GM19468 (cell line): ENCODE results near the gene TBC1D14.

Experiments
- ATAC-seq: cut with Tn5 transposase; IDR thresholded peaks from one replicate; pipeline ENCODE4 v1.9.1; 2021; ENCODE audit warnings: mild to moderate bottlenecking, moderate library complexity, moderate number of reproducible peaks; ENCODE audit not compliant: unreplicated experiment; ENCODE audit errors: extremely low read depth

The TBC1D14 gene

GRCh38 chr4:7050481-7051143, 141.0 kb downstream of the TBC1D14 start:
- no peak for ATAC-seq

DNA sequence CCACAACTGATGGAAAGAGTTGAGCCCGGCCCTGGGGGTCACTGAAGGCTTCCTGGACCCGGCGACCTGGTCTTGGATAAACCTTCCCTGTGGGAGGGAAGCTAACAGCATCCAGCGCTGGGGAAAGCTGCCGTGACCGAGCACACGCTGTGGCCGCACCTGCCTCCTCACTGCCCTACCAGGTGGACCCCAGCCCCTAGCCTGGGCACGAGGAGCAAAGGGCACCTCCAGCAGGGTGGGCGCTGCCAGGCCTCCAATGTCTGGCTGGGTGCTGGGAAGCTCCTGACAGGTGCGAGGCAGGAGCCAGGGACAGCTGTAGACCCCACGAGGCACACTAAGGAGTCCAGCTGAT, 141.5 kb downstream of the TBC1D14 start:
- no peak for ATAC-seq

- ATAC-seq = no peak
Measured at GRCh38 chr4:7051905-7052304, 142.3 kb downstream of the TBC1D14 start.

- ATAC-seq = no peak
Measured at GRCh38 chr4:7052313-7052712, 142.7 kb downstream of the TBC1D14 start.

DNA sequence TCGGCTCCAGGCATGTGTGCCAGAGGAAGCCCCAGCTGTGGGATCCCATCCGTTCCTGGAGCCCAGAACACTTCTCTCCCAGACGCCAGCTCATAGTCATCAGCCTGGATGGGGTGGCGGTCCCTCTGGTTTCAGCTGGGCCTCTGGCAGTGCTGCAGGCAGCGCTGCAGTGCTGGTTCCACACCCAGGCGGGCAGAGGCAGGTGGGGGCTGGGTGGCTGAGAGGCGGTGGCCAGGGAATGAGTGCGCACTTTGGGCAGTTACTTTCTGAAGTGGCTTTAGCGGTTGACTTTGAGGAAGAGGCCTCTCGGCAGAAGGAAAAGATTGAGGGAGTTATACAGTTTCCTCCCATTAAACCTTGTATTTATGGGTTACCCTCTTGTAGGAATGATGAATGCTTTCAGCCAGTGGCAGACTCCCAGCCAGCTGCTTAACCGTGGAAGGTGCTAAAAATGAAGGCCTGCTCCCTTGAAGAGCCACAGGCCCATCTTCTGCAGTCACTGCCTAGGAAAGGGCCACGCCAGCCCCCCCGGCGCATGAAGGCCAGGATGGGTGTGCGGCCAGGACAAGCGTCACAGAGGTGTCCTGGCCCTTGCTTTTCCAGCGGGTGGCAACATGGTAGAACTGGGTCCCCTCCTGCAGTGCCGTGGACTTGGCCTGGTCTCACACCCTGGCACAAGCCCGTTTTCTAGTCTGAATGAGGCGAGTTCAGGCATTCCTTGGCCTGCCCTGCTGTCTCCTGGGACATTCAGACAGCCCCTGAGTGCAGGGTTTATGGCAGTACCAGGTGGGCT, 143.5 kb downstream of the TBC1D14 start:
- no peak for ATAC-seq

GRCh38 chr4:7054106-7054880, 144.7 kb downstream of the TBC1D14 start:
- ATAC-seq = no peak

DNA sequence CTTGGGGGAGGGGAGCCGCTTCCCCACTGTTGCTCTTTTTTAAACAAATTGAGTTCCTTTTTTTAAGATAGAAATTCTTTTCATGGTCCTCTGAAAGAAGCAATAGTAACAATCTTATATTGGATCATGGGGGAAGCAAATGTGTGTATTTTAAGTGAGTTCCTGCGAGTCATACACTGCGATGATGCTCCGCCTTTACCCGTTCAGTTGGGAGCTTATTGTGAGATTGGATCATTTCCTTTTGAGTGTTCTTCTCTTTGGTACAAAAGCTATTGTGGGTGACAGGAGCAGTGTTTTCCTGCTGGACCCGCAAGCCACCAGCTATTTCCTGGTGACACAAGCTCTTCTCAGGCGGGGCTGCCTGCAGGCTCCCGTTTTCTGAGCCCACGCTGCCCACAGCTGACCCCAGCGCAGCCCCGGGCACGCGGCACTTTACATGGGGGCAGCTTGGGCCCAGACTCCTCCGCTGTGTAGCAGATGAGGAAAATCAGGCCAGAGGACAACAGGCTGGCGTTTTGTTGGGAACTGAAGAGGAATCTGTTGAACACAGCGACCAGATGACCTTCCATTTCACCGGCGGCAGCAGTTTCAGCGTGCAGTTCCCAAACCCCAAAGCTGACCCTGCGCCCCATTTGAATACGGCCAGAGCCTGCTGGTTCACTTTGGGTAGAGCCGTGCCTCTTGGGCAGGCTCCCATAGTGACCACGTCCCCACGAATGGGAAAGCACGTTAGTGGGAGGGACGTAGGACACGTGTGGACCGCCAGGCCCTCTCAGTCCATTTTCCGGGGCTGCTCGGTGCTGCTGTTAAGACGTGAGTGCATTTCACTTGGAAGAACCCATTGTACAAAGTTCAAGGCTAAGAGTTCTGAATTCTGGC, 145.7 kb downstream of the TBC1D14 start:
- no peak for ATAC-seq

DNA sequence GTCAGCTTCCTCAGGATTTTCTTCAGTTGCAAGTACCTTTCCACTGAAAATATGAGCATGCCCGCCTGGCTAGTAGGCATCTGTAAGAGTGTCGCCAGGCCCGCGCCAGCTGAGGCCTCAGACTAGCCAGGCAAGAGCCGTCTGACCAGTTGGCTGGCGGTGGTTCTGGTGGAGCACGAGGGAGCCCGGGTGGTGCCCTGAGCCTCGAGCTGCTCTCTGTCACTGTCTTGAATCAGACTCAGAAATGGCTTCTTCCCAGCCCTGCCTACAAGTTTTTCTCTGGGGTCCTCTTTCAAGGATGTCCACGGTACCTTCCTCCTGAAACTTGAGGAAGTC, 146.3 kb downstream of the TBC1D14 start:
- ATAC-seq = no peak

DNA sequence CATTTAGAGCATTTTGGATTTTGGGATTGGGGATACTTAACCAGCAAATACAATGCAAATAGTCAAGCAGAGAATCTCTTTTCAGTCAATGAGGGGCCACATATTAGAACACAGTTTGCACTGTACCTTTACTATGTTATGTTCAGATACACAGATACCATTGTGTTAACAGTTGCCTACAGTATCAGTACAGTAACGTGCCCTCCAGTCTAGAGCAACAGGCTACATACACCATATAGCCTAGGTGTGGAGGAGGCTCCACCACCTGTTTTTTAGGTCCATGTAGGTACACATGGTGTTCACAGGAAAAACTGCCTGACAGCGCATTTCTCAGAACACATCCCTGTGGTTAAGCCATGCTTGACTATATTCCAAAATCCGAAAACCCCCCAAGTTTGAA, 149.2 kb downstream of the TBC1D14 start:
- ATAC-seq = no peak

DNA sequence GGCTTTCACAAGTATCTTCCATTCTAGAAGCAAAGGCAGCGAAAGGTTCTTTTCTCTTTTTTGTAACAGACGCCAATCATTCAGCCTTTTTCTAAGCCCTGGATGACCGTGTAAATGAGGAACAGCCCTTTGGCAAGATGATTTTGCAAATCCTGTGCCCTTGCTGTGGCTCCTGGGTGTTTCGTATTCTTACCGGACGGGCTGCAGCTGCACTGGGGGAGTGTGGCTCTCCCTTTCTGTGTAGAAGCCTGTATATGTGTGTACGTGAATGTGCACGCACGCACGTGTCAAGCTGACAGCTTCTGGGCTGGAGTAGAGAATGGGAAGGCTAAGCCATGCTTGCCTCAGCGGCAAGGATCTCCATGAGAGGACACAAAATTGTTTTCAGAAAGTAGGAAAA, 150.0 kb downstream of the TBC1D14 start:
- ATAC-seq = no peak

DNA sequence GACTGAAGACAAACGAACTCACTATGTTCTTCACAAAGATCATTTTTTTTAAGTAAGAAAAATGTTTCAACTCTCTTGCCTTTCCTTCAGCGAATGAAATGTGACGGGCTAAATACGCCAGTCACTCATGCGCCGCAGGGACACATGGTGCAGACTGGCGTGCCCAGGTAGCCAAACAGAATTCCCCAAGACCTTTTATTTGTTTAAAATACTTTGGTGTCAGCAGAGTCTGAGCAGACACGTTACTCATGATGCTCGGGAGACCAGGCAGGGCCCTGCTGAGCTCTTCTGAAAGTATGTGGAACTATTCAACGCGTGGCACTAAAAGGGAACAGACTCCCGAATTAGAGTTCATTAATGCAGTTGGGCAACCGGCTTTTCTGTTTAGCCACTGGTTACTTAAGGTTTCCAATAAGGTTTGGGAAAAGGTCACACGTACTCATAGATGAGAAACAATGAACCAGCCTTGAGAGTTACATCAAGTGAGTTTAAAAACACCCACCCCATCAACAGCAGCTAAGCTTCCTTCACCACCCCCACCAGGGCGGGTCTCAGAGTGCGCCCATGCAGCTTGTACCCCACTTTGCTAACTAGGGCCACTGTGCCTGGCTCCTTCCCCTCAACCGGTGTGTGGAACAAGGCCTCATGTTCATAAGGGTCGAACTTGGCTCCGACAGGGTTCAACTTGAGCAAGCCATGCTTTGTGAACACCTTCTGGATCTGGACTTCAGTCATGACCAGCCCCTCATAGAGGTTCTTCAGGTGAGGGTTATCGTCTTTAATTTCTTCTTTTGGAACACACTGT, 150.9 kb downstream of the TBC1D14 start:
- no peak for ATAC-seq

DNA sequence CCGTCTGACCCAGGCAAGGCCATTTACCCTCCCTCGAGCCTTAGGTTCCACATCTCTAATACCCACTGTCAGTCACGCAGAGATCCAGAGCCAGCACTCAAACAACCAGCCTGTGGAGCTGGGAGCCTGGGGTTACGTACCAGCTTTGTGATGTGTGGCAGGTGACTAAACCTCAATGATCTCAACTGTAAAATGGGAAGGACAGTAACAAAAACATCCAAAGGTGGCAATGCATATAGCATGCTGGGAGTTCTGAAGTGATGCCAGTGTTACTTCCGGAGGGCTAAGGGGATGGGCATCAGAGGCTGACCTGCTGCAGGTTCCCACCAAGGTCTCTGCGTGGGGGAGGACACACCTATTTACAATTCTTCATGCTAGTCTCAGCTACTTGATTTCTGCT, 152.2 kb downstream of the TBC1D14 start:
- ATAC-seq = no peak

DNA sequence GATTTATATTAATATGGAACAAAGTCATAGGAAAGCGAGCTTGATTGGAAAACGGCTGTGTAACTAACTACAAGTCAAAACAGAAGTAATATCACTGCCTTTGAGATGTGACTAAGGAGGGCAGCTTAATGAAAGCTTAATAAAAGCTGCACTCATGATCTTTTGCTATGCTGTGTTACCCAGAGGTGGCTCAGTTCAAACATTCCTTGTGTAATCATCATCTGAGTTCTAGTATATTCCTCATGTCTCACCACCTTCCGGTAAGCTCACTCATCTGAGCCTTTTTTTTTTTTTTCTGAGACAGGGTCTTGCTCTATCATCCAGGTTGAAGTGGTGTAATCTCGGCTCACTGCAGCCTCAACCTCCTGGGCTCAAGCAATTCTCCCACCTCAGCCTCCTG, 153.2 kb downstream of the TBC1D14 start:
- no peak for ATAC-seq

- ATAC-seq = no peak
Measured at GRCh38 chr4:7063362-7063761, 153.7 kb downstream of the TBC1D14 start.

DNA sequence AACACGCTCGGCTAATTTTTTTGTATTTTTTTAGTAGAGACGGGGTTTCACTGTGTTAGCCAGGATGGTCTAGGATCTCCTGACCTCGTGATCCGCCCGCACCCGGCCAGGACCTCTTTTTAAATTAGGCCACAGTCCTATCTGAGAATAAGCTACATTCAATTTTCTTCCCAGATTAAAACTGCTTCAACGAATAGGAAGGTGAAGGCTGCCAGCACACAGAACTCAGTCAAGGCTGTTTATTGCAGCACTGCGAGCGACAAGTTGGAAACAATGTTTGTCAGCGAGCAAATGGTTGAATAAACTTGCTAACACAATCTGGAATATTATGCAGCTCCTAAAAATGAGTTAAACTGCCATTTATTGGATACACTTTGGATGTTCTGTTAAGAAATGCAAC, 156.4 kb downstream of the TBC1D14 start:
- ATAC-seq = no peak

DNA sequence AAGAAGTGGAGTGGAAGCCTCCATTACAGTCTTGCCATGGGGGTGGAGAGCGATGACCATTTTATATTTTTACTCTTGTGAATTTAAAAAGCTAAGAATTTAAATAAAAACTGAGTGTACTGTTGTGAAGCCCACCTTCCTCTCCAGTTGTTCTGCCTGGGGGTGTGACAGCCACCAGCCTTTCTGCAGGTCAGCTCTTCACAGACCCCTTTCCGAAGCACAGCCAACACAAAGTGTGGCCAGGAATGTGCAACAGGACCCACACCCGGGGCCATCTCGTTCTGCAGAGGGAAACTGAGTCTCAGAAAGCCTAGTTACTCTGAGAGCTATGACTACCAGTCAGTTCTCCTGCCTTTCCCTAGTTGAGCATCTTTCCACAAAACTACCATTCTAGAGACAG, 156.9 kb downstream of the TBC1D14 start:
- ATAC-seq = no peak

DNA sequence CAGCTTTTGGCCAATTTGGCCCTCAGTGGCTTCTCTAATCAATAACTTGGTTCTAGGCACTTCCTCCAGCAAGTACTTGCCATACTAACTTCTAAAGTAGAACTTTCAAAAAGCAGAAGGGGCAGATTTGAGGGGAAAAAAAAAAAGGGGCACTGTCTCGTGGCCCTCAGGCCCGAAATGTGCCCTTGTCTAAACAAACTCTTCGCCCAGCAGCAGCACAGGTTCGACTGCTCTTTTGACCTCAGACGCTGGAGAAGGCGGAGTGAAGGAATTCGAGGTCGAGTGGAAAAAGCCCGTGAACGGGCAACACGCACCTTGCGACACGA, 157.5 kb downstream of the TBC1D14 start:
- no peak for ATAC-seq

DNA sequence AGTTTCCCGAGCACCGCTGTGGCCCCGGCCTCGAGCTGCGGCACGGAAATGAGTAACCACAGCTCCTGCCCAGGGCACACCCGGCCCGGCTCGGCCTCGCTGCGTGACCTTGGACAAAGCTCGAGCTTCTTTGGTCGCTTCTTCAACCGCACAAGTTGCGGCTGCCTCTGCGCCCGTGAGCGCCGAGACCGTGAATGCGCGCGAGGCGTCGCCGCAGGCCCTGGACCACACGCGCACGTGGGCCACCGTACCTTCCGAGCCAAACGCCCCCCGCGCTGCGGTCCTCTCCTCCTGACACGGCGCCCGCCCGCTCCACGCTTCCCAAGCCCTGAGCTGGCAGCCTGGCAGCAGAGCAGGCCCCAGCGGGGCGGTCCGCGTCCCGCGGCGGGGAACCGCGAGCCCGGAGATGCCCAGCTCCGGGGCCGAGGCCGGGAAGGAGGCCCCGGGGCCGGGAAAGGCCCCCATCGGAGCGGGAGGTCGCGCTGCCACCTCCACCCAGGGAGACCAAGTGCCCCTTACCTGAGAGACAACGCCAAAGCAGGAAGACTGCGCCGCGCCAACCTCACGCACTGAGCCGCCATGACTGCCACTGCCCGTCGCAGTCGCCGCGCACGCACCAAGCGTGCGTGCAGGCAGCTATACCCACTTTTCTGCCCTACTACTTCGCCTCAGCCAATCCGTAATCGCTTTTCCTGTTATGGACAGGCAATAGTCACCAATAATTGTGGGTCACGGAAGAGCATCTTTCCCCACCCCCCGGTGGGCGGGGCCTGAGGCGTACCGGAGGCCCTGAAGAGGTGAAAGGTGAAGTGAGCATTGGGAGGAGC, 158.0 kb downstream of the TBC1D14 start, which contains the start of gene GRPEL1:
Gene GRPEL1 (minus strand): TSS at position 613 of the 827 bp plus-strand sequence. CDS start 32 bp downstream, at position 581.
- ATAC-seq = peak; percentile 90
